HuH-7.5 (cell line): ENCODE data around the gene MAML1.
"Not testable (repeated sequence)": the region's sequence is repeated elsewhere in the genome, so short reads cannot be mapped to it uniquely, and the experiment has no call there.

Experiments used
- DNase-seq: peaks from one replicate; pipeline ENCODE4 v3.0.0; 2011; ENCODE audit warnings: low spot score

Gene MAML1

DNA sequence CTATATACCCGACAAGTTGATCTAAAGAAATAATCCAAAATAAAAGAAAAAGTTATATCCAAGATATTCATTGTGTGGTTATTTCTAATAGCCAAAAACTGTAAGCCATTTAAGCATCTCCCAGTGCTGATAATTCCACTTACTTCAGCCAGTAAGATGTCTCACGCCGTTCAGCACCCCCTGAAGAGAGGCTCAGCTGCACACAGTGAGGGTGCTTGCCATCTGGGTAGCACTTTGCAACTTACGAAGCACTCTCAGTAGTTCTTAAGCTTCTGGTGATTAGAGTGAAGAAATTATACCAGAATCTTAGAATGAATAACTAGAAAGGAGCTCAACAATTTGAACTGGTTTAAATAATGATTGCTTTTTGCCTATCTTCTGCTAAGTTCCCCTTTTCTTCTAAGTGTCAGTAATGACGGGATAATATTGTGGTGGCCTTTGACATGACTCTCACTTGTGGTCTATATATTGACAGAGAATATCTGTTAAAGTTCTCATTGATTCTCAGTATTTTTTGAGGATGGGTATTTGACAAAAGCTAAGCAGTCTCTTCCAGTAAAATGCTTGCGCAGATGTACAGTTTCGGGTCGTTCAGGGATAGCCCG, 35.0 kb downstream of the MAML1 start:
- no peak for DNase-seq

GRCh38 chr5:179768326-179769085, 35.9 kb downstream of the MAML1 start:
- DNase-seq, result no peak

DNA sequence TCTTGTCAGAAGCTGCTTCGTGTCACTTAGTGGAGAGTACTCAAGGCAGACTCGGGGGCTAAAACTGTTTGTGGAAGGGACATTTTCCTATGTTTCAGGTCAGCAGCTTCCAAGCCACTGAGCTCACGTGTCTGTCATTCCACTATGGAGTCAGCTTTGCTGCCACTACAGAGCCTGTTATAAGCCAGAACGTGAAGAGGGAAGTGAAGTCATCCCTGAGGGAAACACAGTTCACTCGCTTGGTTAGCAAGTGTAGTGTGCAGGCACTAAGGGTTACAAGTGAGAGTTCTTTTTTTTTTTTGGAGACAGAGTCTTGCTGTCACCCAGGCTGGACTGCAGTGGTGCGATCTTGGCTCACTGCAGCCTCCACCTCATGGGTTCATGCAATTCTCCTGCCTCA, 36.6 kb downstream of the MAML1 start:
- no peak for DNase-seq

DNA sequence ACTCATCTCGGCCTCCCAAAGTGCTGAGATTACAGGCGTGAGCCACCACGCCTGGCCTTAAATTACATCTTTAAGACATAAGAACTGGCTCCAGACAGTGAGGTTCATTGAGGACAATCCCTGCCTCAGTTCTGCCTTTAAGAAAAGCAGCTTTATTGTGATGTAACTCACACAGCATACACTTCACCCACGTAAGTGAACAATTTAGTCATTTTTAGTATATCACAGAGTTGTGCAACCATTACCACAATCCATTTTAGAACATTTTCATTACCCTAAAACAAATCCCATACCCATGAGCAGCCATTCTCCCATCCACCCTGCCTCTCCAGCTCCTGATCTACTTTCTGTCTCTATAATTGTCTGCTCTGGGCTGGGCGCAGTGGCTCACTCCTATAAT, 37.2 kb downstream of the MAML1 start:
- DNase-seq, result no peak

DNA sequence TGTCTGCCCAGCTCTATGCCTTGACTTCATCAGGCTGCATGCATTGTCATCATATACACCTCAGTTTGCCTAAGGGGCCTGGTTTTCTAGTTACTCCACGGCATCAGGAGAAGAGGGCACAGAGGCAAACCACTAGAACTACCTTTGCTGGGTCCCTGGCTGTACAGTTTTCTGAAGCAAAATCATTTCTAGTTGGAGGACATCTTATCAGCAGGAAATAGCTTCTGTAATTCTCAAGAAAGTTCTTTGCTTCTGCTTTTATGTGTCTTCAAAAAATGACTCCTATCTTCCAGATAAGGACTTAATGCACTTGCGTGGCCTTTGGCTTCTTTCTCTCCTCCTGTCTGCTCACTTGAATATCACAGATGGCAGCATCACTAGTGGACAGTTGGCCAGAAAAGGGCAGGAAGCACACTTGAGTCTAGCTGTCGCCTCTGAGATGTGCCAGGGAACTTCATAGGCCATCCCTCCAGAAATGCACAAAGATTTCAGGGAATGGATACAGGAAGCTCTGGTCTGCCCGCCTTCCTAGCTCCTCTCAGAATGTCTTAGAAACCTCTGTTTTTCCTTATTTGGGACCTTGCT, 38.8 kb downstream of the MAML1 start:
- no peak for DNase-seq

GRCh38 chr5:179772351-179772750, 39.7 kb downstream of the MAML1 start:
- DNase-seq, result no peak

- no peak for DNase-seq
Observed at GRCh38 chr5:179773686-179774040, 41.0 kb downstream of the MAML1 start.

DNA sequence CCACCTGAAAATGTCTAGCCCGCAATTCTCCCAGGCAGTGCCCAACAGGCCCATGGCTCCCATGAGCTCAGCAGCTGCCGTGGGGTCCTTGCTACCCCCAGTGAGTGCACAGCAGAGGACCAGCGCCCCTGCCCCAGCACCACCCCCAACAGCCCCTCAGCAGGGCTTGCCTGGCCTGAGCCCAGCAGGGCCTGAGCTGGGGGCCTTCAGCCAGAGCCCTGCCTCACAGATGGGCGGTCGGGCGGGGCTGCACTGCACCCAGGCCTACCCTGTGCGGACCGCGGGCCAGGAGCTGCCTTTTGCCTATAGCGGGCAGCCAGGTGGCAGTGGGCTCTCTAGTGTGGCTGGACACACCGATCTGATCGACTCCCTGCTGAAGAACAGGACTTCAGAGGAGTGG, 41.8 kb downstream of the MAML1 start:
- no peak for DNase-seq

GRCh38 chr5:179776411-179776938, 43.9 kb downstream of the MAML1 start:
- no peak for DNase-seq

- no peak for DNase-seq
Observed at GRCh38 chr5:179777456-179777855, 44.8 kb downstream of the MAML1 start.

- DNase-seq, result no peak
Observed at GRCh38 chr5:179777909-179778308, 45.3 kb downstream of the MAML1 start.

GRCh38 chr5:179778591-179778990, 46.0 kb downstream of the MAML1 start:
- DNase-seq, result no peak

- DNase-seq, result no peak
Observed at GRCh38 chr5:179779826-179780225, 47.2 kb downstream of the MAML1 start.

DNA sequence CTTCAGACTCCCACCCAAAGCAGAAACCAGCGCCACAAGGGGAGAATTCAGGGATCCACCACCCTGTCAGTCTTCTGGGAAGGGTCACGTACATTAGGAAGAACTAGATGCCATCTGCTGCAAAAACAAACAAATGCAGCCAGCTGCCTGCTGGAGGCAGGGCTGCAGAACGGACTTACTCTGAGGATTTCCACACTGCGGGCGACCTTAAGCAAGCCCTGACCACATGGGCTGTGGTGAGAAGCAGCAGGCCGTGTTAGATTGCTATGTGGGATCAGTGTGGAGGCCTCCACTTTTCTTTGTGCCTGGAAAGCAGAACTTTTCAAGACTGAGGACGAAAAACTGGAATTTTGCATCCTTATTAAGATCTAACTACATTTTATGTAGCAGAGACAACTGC, 47.7 kb downstream of the MAML1 start:
- no peak for DNase-seq

DNA sequence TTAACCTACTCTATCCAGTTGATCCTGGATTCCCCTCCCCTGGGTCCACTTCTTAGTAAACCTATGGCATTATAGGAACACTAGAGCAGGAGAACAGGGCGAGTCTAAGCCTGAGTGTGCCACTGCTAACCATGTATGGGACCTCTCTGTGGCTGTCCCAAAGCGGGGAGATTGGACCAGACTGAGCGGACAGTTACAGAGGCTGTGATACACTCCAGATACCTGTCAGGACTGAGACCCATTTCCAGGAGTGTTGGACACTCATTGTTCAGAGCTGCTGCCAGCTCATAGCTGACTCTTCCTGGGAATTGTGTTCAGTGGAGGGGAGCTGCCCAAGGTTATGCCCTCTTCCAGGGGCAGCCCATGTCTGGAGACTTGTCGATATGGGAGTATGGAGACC, 49.2 kb downstream of the MAML1 start:
- DNase-seq, result no peak

- DNase-seq, result no peak
Observed at GRCh38 chr5:179783128-179783527, 50.5 kb downstream of the MAML1 start.

DNA sequence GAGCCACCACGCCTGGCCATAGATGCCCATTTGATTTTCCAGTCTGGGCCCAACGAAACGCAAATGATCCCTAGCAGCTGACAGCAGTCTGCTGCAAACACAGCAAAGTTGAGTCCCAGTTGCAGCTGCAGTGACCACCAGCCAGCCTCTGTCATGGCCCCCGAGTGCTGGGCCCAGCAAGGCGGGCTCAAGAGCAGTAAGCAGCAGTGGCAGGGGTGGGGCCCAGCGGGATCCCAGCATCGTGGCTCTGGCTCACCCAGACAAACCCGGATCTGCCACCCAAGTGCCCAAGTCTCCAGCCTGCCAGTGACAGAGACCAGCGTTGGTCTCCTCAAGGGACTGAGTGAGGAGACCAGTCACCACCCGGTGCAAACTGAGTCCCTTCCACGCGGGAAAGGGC, 54.2 kb downstream of the MAML1 start:
- DNase-seq, result no peak

- DNase-seq, result no peak
Observed at GRCh38 chr5:179788193-179788854, 55.7 kb downstream of the MAML1 start.

GRCh38 chr5:179789278-179789677, 56.7 kb downstream of the MAML1 start:
- DNase-seq, result not testable (repeated sequence)

GRCh38 chr5:179791881-179792611, 59.4 kb downstream of the MAML1 start:
- DNase-seq, result no peak

GRCh38 chr5:179792612-179793467, 60.2 kb downstream of the MAML1 start:
- no peak for DNase-seq
